Measurements from ENCODE around the gene TMEM98.

GRCh38 chr17:32960815-32961214 lies 32.9 kb downstream of the TMEM98 start:
- no peak for TF ChIP-seq CTCF (IDR thresholded peaks at IDR 0.05)
- no peak for TF ChIP-seq POLR2A (IDR thresholded peaks at IDR 0.05)
